Suppressor macrophage (primary cell): ENCODE data around the gene TSKU.

Experiments used
- DNase-seq, 4 experiments: peaks; one replicate each; pipeline ENCODE4 v3.0.0-alpha.2; 2020 to 2022

The TSKU gene

DNA sequence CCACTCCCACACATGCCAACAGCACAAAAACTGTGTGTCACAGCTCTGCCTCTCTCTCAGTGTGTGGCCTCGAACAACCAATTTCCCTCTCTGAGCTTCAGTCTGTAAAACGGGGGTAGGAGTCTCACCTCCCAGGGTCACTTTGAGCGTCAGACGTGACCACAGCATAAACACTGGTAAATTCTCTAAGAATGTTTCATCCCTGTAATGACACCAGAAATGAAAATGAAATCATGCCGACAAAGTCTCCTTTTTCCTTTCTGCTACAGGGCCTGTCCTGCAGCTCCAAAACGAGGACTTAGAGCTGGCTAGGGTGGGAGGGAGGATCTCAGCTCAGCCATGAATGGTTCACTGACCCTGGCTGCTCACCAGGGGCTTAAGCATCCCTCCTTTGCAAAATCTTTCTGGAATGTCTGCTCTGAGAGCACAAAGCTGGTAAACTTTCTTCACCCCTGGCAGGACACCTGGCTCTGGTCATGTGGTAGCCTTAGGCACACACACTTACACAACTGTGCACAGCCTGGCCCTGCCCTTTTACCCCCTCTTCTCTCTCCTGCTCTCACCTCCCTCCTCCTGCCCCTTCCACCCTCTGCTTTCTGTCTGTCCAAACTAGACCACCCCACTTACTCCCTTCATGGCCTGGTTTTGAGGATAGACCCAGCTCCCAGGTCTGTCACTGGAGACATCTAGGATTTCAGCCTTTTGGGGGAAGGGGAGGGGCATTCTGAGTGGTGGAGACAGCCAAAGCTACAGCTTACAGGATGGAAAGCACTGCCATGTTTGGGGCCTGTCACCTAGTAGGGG is 12.3 kb upstream of the TSKU start:
- DNase-seq = no peak

DNA sequence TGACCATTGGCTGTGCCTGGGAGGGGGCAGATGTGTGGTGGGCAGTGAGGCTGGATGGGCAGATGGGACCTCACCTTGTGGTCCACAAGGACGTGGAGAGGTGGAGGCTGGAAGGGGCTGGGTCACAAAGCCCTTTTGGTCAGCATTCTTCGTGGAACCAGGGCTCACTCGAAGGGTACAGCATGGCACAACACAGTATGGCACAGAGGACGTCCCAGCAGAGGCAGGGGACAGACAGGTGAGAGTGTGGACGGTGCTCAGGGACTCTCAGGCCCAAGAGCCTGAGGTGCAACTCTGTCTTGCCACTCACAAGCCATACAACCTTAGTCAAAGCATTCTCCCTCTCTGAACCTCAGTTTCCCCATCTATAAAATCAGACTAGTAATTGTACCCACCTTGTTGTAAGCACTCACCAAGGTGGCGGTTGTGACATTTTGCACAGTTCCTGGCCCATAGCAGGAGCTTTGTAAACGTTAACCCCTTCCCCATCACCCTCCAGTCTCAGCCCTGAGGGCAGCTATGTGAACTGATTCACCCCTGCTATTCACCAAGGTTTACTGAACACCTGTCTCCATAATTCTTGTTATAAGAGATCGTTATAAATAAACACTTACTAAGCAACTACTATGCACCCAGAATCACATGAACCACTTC is 11.6 kb upstream of the TSKU start:
- DNase-seq = no peak

DNA sequence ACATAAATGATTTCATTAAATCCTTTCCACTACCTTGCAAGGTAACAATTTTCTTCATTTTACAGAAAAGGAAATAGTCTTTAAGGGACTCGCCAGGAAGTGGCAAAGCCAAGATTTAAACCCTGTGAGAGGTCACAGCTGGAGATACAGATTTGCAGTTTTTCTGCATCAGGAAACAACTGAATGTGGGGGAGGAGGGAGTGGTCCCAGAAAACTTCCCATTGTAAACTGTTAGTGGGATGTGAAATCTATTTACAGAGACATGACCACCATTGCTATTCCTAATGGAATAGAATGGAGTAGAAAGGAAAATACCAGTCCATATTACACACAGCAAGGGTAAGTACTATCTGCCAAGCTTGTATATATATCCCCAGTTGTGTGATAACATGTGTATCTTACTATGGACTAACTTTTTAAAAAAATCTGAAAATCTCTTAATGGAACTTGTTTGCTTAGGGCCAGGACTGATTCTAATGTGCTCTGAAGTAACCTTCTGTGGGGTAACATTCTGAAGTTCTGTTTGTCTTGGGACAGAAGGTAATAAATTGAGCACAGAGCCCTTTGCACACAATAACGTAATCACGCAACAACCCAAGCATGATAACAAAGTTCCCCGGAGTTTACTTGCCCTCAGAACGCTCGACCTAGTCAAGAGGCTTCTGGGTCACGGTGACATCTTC is 10.9 kb upstream of the TSKU start:
- DNase-seq = no peak

DNA sequence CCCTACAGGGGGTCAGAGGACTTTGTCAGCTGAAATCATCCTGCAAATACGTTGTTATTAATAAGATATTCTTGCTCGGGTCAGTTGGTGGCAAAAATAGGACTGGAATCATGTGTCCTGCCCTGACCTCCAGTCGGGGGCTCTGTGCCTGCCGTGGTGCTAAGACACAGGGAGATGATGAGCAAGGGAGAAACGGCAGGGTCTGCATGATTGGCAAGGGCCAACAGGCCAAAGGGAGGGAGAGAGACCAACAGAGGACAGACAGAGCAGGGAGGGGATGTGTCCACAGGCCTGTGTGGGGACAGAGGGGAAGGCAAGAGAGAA is 10.4 kb upstream of the TSKU start:
- DNase-seq = no peak

DNA sequence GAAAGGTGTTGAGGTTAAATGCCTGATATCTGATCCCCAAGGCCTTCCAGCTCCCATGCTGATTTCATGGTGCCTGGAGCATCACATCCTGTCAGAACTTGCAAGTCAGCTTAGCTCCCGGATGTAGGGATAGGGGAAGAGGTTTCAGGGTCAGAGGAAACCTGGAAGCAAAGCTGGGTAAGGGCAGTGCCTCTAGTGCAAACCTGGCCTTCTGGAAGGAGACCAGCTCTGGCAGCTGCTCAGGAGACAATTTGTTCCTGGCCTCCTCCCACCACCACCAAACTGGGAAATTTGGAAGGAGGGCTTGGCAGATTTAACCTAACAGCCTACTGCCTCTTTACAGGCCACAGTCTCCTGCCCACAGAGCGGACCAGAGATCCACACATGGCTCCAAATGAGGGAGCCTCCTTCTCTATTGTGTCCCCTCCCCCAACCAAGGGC is 9.2 kb upstream of the TSKU start:
- DNase-seq = no peak

DNA sequence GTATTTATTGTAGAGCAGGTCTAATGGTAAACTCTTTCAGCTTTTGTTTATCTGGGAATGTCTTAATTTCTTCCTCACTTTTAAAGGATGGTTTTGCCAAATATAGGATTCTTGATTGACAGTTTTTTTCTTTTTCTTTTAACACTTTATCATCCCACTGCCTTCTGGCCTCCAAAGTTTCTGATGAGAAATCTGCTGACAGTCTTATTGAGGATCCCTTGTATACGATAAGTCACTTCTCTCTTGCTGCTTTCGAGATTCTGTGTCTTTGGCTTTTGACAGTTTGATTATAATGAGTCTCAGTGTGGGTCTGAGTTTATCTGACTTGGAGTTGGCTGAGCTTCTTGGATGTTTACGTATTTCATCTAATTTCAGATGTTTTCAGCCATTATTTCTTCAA is 6.7 kb upstream of the TSKU start:
- DNase-seq = no peak

DNA sequence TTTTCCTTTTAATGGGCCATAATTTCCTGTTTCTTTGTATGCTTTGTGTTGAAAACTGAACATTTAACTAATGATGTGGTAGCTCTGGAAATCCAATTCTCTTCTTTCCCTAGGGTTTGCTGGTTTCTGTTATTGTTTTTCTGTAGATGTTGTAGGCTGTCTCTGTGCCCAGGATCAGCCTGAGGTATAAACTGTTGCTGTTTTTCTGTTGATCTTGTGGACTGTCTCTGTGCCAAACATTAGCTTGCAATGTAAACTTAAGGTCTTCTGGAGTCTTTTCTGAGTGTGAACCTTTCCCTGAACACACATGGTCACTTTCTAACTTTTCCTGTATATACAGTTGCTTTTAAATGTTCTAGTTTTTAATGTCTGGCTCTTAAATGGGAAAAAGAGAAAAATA is 5.9 kb upstream of the TSKU start:
- no peak for DNase-seq

DNA sequence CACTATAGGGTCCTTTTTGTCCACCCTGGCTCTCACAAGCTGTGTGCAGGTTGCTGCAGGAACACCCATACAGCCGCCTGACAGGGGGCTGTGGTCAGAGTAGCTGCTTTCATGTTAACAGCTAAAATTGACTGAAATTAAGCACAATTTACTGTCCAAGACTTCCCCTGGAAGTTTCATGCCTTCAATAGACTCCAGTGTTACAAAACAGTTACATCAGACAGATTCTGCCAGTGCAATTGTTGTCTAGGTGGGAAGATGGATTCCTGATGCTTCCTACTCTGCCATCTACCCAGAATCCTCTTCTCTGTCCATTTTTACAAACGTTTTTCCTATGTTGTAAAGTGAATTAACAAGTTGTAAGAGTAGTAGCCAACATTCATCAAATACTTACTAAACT is 5.3 kb upstream of the TSKU start:
- no peak for DNase-seq

DNA sequence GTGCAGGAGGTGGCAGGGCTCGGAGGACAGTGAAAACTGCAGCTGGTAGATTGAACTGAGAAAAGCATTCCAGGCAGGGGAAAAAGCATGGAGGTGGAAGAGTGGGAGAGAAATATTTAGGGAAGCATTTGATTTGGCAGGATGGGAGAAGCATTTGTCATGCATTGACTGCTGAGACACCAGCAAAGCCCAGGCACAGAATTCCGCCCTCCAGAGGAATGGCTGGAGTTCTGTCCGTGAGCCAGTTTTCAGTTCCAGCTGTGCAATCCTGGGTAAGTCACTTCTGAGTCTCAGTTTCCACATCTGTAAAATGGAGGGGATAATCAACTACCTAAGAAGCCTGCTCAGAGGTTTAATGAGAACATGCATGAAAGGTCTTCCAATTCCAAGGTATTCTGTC is 4.3 kb upstream of the TSKU start:
- no peak for DNase-seq

DNA sequence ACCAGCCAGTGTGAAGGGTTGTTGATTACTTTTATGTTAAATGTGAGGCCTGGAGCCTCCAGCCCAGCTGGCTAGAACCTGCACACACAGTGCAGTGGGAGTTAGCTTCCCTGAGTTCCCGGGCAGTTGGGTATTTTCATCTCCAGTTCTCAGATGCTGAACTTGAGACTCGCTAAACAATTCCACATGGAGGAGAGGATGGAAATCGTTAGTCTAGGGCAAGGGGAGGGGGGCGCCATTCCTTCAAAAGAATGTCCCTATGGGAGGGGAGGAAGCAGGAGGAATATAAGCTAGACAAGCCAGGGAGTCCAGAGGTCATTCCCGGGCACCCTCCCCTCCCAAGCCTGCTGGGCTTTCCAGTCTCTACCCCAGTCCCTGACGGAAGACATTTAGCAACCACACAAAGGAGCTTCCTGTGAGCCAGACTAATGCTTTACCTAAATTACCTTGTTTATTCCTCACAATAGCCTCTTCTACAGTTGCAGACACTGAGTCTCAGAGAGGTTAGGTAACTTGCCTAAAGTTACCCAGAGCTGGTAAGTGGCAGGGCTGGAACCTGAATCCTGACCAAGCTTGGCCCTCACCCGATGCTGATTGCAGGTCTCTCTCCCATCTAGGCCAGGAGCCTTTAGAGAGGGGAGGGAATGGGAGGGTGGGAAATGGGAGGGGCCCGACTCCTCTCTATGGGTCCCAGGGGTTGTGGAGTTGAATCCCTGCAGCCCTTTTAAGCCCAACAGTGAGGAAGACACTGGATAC is 1.9 kb upstream of the TSKU start:
- no peak for DNase-seq

DNA sequence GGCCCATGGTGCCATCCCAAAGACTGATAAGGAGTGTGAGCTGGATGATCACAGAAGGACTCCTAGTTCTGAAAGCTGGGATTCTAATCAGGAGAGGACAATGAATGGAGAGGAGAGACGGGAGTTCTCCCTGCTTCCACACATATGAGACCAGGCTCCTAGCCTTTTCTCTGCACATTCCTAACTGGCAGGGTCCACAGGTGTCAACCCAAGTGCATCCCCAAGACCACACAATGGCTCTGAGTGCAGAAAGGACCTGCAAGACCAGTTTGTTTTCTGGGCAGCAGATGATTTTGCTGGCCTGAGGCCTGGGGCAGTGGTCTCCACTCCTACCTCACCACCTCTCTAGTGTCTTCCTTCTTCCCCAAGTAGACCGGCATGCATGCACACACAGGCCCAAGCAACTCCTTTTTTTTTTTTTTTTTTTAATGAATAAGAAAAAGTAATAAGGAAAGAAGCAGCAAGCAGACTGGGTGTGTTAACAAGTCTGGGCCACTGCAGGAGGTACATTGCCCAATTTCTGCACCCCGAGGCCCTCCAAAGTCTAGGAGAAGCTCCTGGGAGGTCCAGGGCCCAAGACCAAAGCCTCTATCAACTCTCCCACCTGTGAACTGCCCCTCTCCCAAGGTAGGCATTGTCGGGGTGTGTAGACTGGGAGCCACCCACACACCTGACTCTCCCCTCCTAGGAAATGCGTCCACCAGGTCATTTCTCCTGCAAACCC is 1.2 kb upstream of the TSKU start:
- DNase-seq = no peak

DNA sequence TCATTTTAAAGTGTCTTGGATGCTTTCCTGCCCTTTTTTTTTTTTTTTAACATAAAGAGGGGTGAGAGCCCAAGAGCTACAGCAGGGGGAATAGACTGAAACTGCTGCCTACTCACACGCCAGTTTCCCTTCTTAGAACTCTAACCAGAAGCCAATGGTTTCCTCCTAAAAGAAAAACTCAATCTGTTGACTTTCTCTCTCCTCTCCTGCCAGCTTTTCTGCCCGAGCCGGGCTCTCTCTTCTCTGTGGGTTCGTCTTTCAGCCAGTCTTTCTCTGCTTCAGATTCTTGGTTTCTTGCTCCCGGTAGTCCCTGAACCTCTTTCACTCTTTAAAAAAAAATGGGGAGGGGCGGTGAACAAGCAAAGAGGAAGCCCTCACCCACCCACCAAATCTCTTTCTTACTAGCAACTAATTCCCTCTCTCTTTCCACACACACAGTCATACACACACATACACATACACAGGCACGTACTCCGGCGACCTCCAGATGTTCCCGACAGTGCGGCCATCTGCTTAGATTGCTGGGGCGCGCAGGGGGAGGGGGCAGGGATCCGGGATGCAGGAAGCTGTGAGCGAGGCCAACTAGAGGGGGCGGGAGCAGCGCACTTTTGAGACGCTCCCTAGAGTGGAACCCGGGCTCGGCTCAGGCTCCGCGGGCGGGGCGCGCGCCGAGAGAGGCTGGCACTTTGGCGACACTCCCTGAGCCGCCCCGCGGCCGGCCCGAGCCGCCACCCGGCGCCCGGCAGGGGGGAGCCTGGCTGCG is 444 bp upstream of the TSKU start:
- DNase-seq = peak; percentile 42 to 76 (median 56)

DNA sequence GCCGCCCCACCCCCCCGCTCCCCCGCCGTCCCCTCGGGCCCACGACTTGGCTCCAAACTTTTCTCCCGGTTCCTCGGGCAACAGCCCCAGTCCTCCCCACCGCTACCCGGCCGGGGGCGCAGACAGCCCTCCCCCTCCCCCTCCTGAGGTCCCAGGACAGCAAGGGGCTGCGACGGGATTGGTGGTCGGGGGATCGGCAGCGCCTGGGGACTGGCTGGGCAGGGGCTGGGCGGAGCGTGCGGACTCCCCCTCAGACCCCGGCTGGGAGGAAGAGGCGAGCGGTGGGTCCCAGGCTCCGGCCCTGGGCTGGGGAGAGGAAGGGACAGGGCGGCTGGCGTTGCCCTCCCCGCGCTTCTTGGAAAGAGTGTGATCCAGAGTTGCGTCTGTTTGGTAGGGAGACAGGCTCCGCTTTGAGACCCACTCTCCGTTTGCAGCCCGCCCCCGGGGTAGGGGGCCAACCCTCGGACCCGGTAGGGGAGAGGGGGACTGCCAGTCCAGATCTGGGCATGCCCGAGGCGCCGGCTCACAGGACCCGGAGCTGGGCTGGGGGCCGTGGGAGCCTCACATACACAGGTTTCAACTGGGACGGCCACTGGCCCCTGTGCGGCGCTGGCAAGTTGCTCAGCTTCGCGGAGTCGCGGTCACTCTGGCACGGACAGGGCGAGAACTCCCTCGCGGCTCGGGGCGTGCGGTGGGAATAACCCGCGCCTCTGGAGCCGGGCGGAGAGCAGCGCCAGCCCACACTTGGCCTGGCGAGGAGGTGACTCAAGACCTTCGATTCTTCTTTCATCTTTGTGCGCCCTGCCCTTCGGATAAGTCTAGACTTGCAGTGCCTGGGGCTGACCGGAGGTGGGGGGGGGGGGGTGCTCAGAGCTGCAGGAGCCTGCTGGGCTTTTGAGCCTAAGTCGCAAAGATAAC is 999 bp downstream of the TSKU start:
- DNase-seq = peak in 3 of 4 experiments; percentile 20 to 40 (median 30)

DNA sequence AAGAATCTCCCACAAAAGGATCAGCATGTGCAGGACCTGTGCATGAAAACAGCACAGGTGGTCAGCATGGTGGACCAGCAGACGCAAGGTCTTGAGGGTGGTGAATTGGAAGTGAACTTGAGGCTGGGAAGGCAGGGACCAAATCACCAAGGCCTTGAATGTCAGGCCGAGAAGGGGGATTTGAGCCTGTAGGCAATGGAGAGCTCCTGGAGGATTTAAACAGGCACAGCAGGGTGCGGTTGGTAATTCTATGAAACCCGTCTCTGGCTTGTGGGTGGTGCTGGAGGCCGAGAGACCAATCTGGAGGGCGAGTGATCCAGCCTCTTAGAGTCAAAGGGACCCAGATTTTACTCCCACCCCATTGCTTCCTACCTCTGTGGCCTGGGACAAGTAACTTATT is 2.4 kb downstream of the TSKU start:
- no peak for DNase-seq

DNA sequence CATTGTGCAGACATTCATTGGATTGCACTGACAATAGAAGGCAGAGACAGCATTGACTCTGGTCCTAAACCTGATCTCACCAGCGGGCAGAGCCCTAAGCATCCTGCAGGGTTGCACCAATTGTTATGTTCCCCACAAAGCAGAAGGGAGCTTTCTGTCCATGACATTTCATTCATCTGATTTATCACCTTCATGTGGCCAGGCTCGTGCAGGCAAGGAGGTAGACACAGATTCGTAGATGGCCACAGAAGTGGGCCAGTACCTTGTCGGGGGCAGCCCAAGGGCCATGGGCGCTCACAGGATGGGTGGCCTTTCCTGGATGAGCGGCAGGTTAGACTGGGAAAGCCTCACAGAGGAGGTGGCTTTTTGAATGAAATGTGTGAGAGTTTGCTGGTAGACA is 2.9 kb downstream of the TSKU start:
- no peak for DNase-seq

DNA sequence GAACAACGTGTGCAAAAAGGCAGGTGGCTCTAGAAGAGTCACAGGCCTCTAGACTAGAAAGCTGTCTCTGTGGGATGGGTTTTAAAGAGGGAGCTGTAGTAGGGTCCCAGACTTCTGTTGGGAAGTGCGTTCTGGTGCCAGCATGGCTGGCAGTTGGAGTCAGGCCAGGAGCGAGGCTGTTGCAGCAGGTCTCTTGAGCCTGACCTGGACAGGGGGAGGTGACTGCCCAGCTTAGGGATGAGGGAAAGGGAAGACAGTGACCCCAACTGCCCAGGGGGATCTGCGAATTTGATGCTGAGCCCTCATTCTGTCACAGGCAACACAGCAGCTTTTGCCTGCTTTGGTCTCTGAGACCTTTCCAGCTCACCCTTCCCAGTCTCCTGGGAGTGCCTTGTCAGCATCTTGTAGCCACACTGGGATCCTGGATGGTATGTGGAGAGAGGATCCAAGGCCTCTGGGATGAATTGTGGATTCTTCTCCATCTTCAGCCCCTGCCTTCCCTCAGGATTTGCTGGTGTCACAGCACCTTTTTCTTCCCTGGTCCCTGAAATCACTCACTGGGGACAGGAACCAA is 3.4 kb downstream of the TSKU start:
- no peak for DNase-seq

DNA sequence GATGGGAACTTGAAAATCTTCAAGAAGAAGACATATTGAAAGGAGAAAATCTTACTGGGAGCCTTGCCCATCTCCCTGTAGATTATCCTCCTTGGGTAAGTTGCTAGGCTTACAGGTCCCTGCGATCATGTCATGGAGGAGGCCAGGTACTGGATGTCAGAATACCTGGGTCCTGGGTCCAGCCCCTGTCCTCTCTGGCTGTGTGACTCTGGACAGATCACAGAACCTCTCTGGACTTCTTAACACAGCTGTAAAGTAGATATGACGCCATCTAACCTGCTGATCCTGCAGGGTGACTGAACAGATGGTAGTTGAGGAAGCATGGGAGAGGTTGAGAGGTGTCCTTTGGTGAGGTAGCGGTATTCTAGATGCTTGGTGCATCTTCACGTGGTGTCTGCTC is 4.1 kb downstream of the TSKU start:
- no peak for DNase-seq

DNA sequence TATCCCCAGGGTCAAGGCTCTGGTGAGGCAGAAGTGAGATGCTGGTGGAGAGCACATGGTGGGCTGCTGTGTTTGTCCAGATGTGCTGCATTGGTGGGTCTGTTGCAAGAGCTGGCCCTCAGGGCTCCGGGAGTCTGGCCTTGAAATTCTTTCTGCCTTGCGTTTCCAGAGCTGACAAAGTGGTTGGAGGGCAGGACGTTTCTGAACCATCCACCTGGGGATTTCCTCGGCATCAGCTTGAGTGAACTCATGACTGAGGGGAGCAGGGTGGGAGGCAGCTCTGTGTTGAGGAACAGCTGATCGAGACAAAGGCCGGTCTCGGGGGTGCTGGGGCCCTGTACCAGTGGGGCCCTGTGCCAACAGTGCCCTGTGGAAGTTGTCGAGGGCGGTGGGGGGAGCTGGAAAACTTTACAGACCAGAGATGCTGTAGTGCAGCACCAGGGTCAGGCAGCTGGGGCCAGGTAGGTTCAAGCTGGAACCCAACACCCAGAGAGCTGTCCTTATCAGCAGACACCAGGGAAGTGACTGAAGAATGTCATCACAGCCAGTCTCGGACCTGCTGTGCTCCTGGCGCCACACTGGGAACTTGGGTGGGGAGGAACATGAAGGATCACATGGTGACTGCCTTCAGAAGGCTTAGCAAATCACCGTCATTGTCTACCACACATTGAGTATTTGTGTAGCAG is 4.9 kb downstream of the TSKU start:
- no peak for DNase-seq

DNA sequence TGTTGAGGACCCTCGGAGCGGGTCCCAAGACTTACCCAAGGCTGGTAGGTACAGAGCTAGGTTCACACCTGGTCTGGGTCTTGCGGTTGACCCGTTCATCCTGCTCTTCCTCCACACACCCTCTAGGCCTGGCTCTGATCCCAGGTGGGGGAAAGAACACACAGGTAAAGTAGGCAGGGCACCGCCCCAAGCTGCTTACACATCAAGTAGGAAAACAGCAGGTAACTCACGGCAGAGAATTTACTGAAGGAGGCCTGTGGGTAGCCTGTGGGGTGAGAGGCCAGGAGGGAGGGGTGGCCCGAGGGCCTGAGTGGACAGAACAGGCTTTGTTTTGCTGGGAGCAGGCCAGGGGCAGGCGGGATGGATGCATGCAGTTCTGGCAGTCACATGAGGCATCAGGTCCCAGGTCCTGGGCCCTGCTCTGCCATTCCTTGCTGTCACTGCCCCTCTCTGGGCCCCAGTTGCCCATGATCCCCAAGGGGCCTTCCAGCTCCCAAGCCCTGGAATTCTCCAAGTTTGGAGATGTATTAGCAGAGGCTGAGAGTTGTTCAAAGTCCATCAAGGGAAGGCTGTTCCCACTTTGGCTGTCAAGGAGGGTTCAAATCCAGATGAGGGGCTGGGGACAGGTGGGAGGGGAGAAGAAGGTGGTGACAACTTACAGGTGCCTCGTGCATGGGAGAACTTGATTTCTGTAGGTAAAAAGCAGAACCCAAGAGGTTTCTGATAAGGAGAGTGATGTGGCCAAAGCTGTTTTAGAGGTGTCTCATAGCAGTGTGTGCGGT is 5.7 kb downstream of the TSKU start:
- DNase-seq = no peak
